Fibroblast of villous mesenchyme (primary cell): ENCODE measurements around the gene CHURC1. TPM values are rescaled to one million over a fixed set of nuclear protein-coding genes. Genes with fewer than 3 reads are reported as not detected.

Experiments
- DNase-seq: peaks from one replicate; pipeline ENCODE4 v3.0.0-alpha.2; 2010; ENCODE audit warnings: low read depth
- H3K4me3 ChIP-seq: 2 replicates; pipeline ENCODE4 v1.5.1; 2011; ENCODE audit warnings: low read depth, mild to moderate bottlenecking, low read length
- total RNA-seq: library from RNA; depleted of rRNA; stranded (reverse); fragments of >200 nt; gene quantifications from 2 replicates; pipeline ENCODE4 v1.2.3, GENCODE V29; 2012
- TF ChIP-seq, protein P1 (sequence below): IDR thresholded peaks from 2 replicates; pipeline ENCODE4 v1.5.1; 2012; ENCODE audit warnings: low read depth, mild to moderate bottlenecking, low read length; ENCODE audit not compliant: insufficient read depth

The CHURC1 gene
- total RNA-seq, 1 donor: 45.8 TPM

DNA sequence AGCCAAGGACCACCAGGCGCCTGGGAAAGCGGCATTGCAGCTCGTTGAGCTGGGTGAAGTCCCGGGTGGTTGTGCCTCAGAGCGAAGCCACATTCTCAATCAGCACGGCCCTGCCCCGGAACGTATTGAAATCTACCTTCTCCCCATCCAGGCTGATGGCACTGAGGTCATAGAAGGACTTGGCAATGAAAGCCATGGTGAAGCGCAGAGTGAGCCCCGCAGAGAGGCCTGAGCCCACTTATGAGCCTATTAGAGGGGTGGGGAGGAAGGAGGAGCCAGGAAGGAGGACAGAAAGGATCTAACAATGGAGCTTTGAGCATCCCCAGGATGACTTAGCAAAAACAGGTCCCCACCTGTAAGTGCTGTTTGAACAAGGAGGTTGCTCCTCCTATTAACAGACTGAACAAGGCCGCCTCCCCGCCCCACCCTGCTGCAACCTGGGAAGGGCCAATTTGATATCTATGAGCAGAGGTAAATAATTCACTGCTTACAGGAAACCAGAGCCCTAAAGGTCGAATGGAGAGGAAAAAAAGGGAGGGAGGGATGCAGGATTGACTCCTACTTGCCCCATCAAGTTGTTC is 28.4 kb downstream of the CHURC1 start, which contains the start of gene GPX2:
GPX2 (minus strand) TSS at position 215 of the 581 bp plus-strand sequence; CDS start at position 196, 19 bp downstream.
- TF ChIP-seq, protein P1, sequence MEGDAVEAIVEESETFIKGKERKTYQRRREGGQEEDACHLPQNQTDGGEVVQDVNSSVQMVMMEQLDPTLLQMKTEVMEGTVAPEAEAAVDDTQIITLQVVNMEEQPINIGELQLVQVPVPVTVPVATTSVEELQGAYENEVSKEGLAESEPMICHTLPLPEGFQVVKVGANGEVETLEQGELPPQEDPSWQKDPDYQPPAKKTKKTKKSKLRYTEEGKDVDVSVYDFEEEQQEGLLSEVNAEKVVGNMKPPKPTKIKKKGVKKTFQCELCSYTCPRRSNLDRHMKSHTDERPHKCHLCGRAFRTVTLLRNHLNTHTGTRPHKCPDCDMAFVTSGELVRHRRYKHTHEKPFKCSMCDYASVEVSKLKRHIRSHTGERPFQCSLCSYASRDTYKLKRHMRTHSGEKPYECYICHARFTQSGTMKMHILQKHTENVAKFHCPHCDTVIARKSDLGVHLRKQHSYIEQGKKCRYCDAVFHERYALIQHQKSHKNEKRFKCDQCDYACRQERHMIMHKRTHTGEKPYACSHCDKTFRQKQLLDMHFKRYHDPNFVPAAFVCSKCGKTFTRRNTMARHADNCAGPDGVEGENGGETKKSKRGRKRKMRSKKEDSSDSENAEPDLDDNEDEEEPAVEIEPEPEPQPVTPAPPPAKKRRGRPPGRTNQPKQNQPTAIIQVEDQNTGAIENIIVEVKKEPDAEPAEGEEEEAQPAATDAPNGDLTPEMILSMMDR: no peak
- no peak for DNase-seq
- H3K4me3 ChIP-seq: no peak within 1 kb of the TSS

GRCh38 chr14:64943556-64943955 is 29.3 kb downstream of the CHURC1 start:
- H3K4me3 ChIP-seq: no peak overlapping the region
- no peak for DNase-seq
- TF ChIP-seq, protein P1: no peak

GRCh38 chr14:64944041-64944440 is 29.8 kb downstream of the CHURC1 start:
- TF ChIP-seq, protein P1: no peak
- H3K4me3 ChIP-seq: no peak overlapping the region
- no peak for DNase-seq

DNA sequence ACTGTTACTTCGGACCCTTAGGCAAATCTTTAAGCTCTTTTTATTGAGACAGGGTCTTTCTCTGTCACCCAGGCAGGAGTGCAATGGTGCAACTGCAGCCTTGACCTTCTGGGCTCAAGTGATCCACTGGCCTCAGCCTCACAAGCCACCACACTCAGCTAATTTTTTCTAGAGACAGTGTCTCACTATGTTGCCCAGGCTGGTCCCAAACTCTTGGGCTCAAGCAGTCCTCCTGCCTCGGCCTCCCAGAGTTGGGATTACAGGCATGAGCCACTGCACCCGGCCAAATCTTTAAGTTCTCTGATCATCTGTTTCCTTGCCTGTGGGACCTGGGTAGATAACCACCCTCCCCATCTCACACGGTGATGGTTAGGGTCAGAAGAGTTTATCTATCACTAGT is 30.6 kb downstream of the CHURC1 start:
- DNase-seq: no peak
- no peak overlapping the region for H3K4me3 ChIP-seq
- TF ChIP-seq, protein P1: no peak

- H3K4me3 ChIP-seq: no peak overlapping the region
- DNase-seq: no peak
- TF ChIP-seq, protein P1: no peak
These were observed 31.4 kb downstream of the CHURC1 start for GRCh38 chr14:64945431-64946178.

DNA sequence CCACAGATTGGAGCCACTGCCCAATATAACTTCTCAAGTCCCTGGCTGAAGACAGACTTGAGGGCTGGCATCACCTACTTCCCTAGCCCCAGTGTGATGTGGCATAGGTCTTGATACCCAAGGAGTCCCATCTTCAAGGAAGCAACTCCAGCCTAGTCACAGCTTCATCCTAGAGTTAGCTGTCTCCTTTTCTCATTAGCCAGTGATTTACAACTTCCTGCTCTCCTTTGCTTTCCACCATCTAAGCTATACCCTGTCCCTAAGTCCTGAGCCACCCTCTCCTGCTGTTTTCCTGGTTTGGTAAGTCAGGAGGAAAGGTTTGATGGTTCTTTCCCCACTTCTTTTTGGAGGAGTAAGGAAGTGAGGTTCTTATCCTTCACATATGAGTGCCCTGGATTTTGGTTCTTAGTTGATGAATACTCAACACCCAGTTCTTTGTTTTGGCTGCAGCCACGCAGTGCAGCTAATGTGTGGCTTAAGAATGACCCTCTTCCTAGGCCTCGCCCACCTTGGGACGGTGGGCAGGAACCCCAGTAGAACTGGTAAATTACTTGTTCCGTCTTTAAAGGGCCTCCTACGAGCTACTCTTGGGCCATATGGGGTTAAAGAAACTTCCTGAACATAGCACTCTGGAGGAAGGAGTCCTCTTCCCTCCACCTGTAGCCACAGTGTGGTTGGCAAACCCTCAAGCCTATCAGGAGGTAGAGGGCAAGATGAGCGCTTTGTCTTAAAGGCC is 32.2 kb downstream of the CHURC1 start:
- no peak for DNase-seq
- TF ChIP-seq, protein P1: no peak
- no peak overlapping the region for H3K4me3 ChIP-seq
